Measurements from ENCODE around the gene ATP2C2. TPM values are rescaled to one million over a fixed set of nuclear protein-coding genes. Genes with fewer than 3 reads are reported as not detected.

The ATP2C2 gene
- total and polyA plus RNA-seq, 2 of the 8 experiments (the other 6 are each of a cell fraction or from before 2014, with no cell fraction given) = 1.2 to 2.8 TPM

DNA sequence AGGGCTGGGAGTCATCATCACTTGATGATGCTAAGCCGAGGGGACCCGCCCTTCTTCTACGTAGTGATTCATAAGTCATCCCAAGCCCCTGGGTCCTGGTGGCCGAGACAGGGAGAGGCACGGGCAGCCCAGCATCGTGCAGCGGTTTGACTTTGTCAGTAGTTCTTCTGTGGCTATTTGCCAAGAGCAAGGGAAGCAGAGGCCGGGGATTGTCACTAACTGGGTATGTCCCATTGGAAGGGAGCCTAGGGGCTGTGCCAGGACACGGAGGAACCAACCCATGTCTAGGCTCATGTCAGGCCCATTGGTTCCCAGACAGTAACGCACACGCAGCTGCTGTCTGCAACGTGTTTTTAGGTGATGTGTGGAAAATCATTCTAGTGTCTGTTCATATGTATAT lies 58.5 kb downstream of the ATP2C2 start:
- 84% methylated on average over 11 of the region's 12 CpGs; no CpG with 5 or more reads in 1 of the 2 experiments for WGBS, 2 experiments (ENCODE audit: extremely low coverage in 1 of 2, insufficient coverage in 1 of 2, insufficient read length in 1 of 2, insufficient replicate concordance in 2 of 2, low coverage in 1 of 2, low lambda C conversion rate in 2 of 2, missing lambda C conversion rate in 1 of 2)
- TF ChIP-seq TCF12 (IDR thresholded peaks at IDR 0.05; ENCODE audit: low read depth, low read length) (no peak), KDM1A (IDR thresholded peaks at IDR 0.05; ENCODE audit: borderline replicate concordance, low read length) (no peak), CBX8 (IDR thresholded peaks at IDR 0.05; ENCODE audit: borderline replicate concordance, low read depth, low read length) (no peak)

More for the DNA sequence above, 58.5 kb downstream of the ATP2C2 start:
- Histone ChIP-seq H3K79me1 (ENCODE audit: low read depth, low read length) (no peaks in the 10 kb centered on the region), H2BK120ac (replicated peaks; ENCODE audit: low read depth, low read length) (no peak overlapping the region), H2BK15ac (ENCODE audit: low read length) (no peak overlapping the region), H2BK20ac (ENCODE audit: low read length) (no peak overlapping the region), H4K8ac (ENCODE audit: extremely low read depth, insufficient read depth, low read length) (no peak overlapping the region), H2BK5ac (ENCODE audit: low read depth, low read length) (no peak overlapping the region), H2AK5ac (ENCODE audit: low read depth, low read length) (no peak overlapping the region), H3K4me3 (ENCODE audit: extremely low read depth in 1 of 4, insufficient read depth in 2 of 4, low read depth in 3 of 4, low read length in 4 of 4) (no peak overlapping the region), H4K5ac (ENCODE audit: insufficient read length, low read depth, low read length) (no peak overlapping the region), H3K14ac (ENCODE audit: insufficient read length) (no peak overlapping the region), H3K79me2 (ENCODE audit: control insufficient read depth in 1 of 2, insufficient read depth in 2 of 2, low read length in 2 of 2) (no peaks in the 10 kb centered on the region), H4K91ac (replicated peaks; ENCODE audit: insufficient read length, low read length) (no peak overlapping the region), H3K9ac (replicated peaks in 1 of 4; ENCODE audit: extremely low read depth in 1 of 4, low read depth in 3 of 4, low read length in 3 of 4) (no peak overlapping the region), H3K18ac (ENCODE audit: extremely low read depth, low read length) (no peak overlapping the region), H3K23me2 (ENCODE audit: low read depth, low read length) (no peaks in the 10 kb centered on the region), H3K4me1 (replicated peaks in 1 of 4; ENCODE audit: control insufficient read depth in 3 of 4, insufficient read depth in 4 of 4, low read length in 3 of 4) (no peaks in the 10 kb centered on the region), H3K36me3 (ENCODE audit: control insufficient read depth in 2 of 4, insufficient read depth in 4 of 4, low read length in 3 of 4) (no peaks in the 10 kb centered on the region), H2AFZ (ENCODE audit: low read length) (no peak overlapping the region), H4K20me1 (replicated peaks in 1 of 2; ENCODE audit: control insufficient read depth in 1 of 2, insufficient read depth in 2 of 2, low read length in 2 of 2) (no peaks in the 10 kb centered on the region), H3K9me3 (ENCODE audit: insufficient read depth in 2 of 2, low read depth in 1 of 2, low read length in 1 of 2) (no peaks in the 10 kb centered on the region), H3K4ac (replicated peaks; ENCODE audit: insufficient read length, low read depth, low read length) (no peak overlapping the region), H3K27ac (ENCODE audit: low read depth, low read length) (no peak overlapping the region), H3K4me2 (ENCODE audit: insufficient read depth in 1 of 2, low read depth in 2 of 2, low read length in 2 of 2) (no peak overlapping the region), H3K56ac (replicated peaks; ENCODE audit: insufficient read length, low read depth, low read length) (no peak overlapping the region), H3K23ac (ENCODE audit: insufficient read length) (no peak overlapping the region), H2BK12ac (ENCODE audit: low read depth, low read length) (no peak overlapping the region), H3K27me3 (replicated peaks in 1 of 4; ENCODE audit: control insufficient read depth in 3 of 4, extremely low read depth in 1 of 4, insufficient read depth in 3 of 4, low read length in 3 of 4) (peaks cover 0 to 2% (median under 1%) of the 10 kb centered on the region in 4 experiments; a peak in 2 of 7 replicates)
- CTCF ChIA-PET (ENCODE audit: partially characterized antibody) = interaction anchor here (0.6 kb wide), 2 partner anchors 9 to 320 kb away, joined by 3 read pairs; no protein-coding TSS in a partner anchor
- DNase-seq (ENCODE audit: low read depth in 1 of 2, low spot score in 2 of 2) (no peak), FAIRE-seq (no peak)
- POLR2A ChIA-PET (ENCODE audit: partially characterized antibody) = no interaction called here

All from H1 (cell line).